Tibial nerve (tissue), 4 donors: ENCODE measurements around the gene BPIFB2.

ENCODE experiments used
- EP300 ChIP-seq, 2 donors: sonication (generic); formaldehyde crosslinking; IDR thresholded peaks; one replicate each; pipeline ENCODE4 v1.6.1; 2017; ENCODE audit warnings: antibody characterized with exemption in 2 of 2, mild to moderate bottlenecking in 1 of 2
- TF ChIP-seq, protein P1 (sequence below), 5 experiments: fragments of 200-600 bp in 3 of 5; fragments of 450-650 bp in 2 of 5; sonication (generic) in 3 of 5; IDR thresholded peaks; one replicate each; pipeline ENCODE4 v1.5.1; 2016 to 2019; ENCODE audit warnings: antibody characterized with exemption in 5 of 5, mild to moderate bottlenecking in 3 of 5, moderate library complexity in 2 of 5

DNA sequence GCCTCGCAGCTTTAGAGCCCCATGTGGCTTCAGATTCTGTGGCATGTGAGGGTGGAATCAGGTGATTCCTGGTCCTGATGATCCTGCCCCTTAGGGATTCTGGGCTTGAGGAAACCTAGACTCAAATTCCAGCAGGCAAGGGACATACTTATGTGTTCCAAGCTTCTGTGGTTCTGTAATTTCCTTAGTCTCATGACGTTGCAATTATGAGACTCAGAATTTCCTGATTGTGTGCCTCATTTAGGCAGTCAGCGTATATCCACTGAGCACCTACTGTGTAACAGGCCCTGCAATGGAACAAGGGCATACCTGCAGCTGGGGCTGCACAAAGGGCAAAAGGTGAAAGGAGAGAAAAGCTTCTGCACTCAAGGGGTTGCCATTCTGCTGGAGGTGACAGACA lies 60.3 kb downstream of the BPIFB2 start:
- TF ChIP-seq EP300 (IDR thresholded peaks at IDR 0.05) = no peak
- TF ChIP-seq, protein P1, sequence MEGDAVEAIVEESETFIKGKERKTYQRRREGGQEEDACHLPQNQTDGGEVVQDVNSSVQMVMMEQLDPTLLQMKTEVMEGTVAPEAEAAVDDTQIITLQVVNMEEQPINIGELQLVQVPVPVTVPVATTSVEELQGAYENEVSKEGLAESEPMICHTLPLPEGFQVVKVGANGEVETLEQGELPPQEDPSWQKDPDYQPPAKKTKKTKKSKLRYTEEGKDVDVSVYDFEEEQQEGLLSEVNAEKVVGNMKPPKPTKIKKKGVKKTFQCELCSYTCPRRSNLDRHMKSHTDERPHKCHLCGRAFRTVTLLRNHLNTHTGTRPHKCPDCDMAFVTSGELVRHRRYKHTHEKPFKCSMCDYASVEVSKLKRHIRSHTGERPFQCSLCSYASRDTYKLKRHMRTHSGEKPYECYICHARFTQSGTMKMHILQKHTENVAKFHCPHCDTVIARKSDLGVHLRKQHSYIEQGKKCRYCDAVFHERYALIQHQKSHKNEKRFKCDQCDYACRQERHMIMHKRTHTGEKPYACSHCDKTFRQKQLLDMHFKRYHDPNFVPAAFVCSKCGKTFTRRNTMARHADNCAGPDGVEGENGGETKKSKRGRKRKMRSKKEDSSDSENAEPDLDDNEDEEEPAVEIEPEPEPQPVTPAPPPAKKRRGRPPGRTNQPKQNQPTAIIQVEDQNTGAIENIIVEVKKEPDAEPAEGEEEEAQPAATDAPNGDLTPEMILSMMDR (IDR thresholded peaks at IDR 0.05) = no peak
